Activated CD4-positive, alpha-beta T cell treated with anti-CD3 and anti-CD28 coated beads, Interleukin-2, amount 50 U/mL, for 24 hours (primary cell): ENCODE data around the gene PILRB.
A peak's percentile ranks its signal among the peaks of the same experiment; 100 is the strongest.
"Not testable (repeated sequence)": the region's sequence is repeated elsewhere in the genome, so short reads cannot be mapped to it uniquely, and the experiment has no call there.

ENCODE experiments used
- DNase-seq, 2 donors: peaks; one replicate each; pipeline ENCODE4 v3.0.0-alpha.2; 2020; ENCODE audit warnings: low read depth in 1 of 2, low spot score in 1 of 2

The PILRB gene

GRCh38 chr7:100358027-100358856 is at the start of gene PILRB:
PILRB (plus strand) TSS chr7:100358117; CDS start chr7:100358303, 186 bp downstream.
- no peak for DNase-seq

DNA sequence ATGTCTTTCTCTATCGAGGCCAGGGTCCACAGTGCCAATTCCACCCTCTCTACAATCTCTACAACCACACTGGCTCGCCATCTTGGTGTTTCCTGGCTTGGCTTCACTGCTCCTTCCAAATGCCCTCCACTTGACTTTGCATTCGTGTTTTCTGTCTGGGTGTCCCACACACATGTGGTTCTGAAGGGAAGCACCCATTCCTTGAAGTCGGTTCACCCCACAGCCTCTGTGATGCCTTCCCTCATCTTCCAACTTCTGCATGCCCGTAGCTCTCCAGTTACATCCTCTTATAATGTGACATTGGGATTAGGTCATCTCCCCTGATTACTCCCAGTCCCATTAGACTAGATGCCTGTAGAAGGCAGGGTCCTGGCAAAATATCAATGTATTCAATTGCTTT is 39.6 kb upstream of the PILRB start:
- not testable (repeated sequence) for DNase-seq

GRCh38 chr7:100321648-100322047 is 36.3 kb upstream of the PILRB start:
- DNase-seq: not testable (repeated sequence)

DNA sequence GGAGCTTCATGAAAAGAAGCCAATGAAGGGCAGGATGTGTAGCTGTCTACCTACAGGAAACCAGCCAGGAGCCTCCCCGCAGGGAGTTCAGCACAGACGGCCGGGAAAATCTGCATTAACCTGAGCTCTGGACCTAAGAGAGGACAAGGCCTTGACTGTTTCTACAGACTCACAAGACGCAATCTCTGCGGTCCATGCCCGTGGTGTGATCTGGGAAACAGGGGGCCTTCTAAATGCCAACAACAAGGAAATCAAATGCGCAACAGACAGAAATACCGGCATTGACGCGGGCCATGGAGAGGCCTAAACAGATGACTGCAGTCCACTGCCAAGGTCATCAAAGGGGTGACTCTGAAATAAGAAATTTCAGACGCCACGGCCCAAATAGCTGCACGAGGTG is 33.7 kb upstream of the PILRB start:
- DNase-seq: not testable (repeated sequence)

DNA sequence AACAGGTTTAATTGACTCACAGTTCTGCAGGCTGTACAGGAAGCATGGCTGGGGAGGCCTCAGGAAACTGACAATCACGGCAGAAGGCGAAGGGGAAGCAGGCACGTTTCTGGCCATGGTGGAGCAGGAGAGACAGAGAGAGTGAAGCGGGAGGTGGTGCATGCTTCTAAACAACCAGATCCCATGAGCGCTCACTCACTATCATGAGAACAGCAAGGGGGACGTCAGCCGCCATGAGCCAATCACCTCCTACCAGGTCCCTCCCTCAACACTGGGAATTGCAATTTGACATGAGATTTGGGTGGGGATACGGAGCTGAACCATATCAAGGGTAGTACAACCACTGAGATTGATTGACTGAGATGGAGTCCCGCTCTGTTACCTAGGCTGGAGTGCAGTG is 32.2 kb upstream of the PILRB start:
- not testable (repeated sequence) for DNase-seq

GRCh38 chr7:100326914-100327313 is 31.0 kb upstream of the PILRB start:
- not testable (repeated sequence) for DNase-seq

DNA sequence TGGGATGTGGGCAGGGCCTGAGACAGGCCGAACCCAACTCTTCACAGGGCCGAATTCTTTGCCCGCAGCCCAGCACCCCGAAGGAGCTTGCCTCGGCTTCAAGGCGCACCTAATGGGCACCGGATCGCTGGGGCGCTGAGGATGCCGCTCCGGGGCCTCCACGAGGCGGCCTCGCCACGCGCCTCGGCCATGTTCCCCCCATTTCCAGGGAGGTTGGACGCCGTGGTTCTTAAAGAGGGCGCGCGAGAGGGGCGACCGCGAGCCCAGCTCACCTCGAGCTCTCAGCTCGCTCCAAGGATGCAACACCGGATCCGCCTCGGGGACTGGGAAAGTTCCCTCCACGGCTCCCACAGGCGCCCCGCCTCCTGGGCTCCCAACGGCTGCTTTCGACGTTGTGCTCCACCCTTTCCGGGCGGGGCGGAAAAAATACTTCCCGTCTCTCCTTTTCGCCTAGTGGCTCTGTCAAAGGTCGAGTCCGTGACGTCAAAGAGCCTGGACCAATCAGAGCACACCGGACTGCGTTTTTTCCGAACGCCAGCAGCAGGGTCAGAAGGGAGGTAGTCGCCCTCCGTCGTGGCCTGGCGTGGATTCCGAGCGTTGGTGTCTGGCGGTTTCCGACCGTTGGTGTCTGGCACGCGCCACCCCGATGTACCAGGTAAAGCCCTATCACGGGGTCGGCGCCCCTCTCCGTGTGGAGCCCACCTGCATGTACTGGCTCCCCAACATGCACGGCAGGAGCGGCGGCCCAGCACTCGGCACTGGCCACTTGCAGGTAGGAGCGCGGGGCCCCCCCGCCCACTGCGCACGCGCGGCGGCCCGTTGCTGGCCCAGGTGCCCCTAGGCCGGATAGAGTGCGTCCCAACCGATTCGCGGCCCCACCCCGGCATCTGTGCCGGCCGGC is 22.1 kb upstream of the PILRB start:
- DNase-seq: peak; percentile 62 to 80

- not testable (repeated sequence) for DNase-seq
These were observed 19.7 kb upstream of the PILRB start for GRCh38 chr7:100338083-100338696.

- DNase-seq: not testable (repeated sequence)
These were observed 16.6 kb upstream of the PILRB start for GRCh38 chr7:100341286-100341685.

DNA sequence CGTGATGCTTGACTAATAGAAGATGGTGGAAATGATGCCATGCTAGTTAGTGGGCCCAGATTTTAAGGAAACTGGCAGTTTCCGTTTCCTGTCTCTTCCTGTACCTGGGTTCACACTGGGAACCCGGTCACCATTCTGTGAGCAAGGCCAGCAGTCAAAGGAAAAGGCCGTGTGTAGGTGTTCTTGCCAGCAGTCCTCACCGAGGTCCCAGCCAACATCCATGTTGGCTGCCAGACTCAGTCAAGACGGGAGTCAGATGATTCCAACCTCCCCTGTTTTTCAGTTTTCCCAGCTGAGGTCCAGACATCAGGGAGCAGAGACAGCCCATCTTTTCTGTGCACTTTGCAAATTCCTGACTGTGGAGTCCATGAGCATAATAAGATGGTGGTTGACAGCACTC is 15.2 kb upstream of the PILRB start:
- no peak for DNase-seq

- not testable (repeated sequence) for DNase-seq
These were observed 13.8 kb upstream of the PILRB start for GRCh38 chr7:100344124-100344559.

DNA sequence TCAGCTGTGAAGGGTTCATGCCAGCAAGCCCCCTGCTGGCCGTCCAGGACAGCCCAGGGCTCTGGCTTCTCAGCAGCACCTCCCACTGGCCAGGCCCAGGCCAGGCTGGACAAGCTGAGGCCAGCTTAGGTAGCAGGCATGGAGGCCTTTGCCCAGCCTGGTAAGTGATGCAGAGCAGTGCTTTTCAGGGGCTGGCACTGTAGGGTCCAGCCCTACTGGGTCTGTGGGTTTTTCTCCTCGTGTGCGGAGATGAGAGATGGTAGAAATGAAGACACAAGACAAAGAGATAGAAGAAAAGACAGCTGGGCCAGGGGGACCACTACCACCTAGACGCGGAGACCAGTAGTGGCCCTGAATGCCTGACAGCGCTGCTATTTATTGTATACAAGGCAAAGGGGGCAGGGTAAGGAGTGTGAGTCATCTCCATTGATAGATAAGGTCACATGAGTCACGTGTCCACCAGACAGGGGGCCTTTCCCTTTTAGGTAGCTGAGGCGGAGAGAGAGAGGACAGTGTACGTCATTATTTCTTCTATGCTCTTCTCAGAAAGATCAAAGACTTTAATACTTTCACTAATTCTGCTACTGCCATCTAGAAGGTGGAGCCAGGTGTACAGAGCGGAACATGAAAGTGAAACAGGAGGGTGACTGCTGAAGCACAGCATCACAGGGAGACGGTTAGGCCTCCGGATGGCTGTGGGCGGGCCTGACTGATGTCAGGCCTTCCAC is 13.2 kb upstream of the PILRB start:
- peak; percentile 32 to 86 for DNase-seq

GRCh38 chr7:100345288-100345672 is 12.6 kb upstream of the PILRB start:
- peak in 1 of 2 donors; percentile 47 for DNase-seq

GRCh38 chr7:100346921-100347320 is 11.0 kb upstream of the PILRB start:
- no peak for DNase-seq

DNA sequence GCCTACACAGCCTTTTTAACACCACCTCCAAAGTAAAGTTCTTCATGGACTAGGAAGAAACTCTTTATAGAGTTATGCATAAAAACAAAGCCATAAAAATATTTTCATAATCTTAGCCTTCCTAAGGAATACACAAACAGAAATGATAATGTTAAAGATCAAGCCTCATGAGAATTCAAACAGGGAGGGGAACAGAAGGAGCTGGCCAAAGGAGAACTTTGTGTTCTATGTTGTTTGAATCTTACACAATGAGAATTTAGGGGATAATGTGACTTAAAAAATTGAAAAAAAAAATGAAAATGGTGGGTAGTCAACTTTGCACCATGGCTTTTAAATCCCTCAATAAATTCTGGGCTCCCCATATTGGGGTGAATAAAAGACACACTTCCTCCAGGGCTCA is 9.1 kb upstream of the PILRB start:
- no peak for DNase-seq

- DNase-seq: no peak
These were observed 8.2 kb upstream of the PILRB start for GRCh38 chr7:100349757-100350156.

DNA sequence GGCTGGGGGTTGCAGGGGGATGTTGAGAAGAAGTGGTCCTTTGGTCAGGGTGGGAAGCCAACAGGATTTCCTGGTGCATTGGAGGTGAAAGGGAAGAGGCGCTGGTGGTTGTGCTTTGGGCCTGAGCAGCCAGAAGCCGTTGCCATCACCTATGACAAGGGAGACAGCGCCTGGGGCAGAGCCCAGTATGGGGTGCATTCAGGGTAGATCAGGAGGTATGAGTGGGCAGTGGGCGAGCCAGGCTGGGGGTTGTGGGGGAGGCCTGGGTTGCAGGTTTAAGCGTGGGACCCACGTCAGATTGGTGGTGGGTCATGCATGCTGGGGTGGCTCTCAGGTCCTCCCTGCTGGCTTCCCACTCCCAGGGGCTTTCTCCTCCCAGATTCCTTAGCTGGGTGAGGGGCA is 6.3 kb upstream of the PILRB start:
- DNase-seq: no peak

GRCh38 chr7:100352230-100352781 is 5.6 kb upstream of the PILRB start:
- not testable (repeated sequence) for DNase-seq

- DNase-seq: no peak
These were observed 4.8 kb upstream of the PILRB start for GRCh38 chr7:100352984-100353684.
